NT2/D1 (cell line): ENCODE measurements around the gene SLC9A7.

Experiments used
- SUZ12 ChIP-seq: IDR thresholded peaks from 2 replicates; pipeline ENCODE4 v1.6.1; 2011; ENCODE audit not compliant: insufficient read length, insufficient read depth; ENCODE audit errors: extremely low read depth
- YY1 ChIP-seq: IDR thresholded peaks from 2 replicates; pipeline ENCODE4 v1.6.1; 2011; ENCODE audit not compliant: insufficient read length, insufficient read depth
- ZNF274 ChIP-seq: IDR thresholded peaks from 2 replicates; pipeline ENCODE4 v1.6.1; 2011; ENCODE audit warnings: mild to moderate bottlenecking, low read depth, low read length

DNA sequence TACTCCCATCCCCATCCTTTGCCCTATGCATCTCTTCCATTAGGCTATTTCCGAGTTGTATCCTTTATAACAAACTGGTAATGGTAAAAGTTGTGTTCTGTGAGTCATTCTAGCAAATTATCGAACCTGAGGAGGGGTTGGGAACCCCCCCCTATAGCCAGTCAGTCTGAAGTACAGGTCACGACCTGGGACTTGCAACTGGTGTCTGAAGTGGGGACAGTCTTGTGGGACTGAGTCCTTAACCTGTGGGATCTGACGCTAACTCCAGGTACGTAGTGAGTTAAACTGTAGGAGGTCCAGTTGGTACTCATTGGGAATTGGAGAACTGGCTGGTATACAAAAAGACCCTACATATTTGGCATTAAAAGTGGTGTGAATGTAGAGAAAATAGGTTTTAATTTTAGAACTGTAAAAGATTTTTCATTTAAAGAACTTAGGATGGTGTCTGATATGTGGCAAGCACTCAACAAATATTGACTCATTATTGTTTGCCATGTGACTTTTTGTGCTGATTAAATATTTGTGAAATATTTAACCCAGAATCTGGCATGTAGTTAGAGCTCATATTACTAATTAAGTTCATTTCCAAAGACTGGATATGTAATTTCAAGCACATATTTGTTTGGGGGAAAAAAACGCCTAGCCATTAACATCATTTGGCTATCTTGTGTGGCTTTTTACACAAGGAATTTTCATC, 134.7 kb downstream of the SLC9A7 start:
- no peak for TF ChIP-seq YY1
- TF ChIP-seq ZNF274, result no peak
- no peak for TF ChIP-seq SUZ12
